ENCODE data around the gene SLCO2A1.
"Not testable (repeated sequence)": the region's sequence is repeated elsewhere in the genome, so short reads cannot be mapped to it uniquely, and the experiment has no call there.

SLCO2A1 gene

GRCh38 chr3:134029734-134030378, at the start of gene SLCO2A1:
Gene SLCO2A1 (minus strand): TSS chr3:134029925. CDS start chr3:134029802, 123 bp downstream.
- DNase-seq = no peak

DNA sequence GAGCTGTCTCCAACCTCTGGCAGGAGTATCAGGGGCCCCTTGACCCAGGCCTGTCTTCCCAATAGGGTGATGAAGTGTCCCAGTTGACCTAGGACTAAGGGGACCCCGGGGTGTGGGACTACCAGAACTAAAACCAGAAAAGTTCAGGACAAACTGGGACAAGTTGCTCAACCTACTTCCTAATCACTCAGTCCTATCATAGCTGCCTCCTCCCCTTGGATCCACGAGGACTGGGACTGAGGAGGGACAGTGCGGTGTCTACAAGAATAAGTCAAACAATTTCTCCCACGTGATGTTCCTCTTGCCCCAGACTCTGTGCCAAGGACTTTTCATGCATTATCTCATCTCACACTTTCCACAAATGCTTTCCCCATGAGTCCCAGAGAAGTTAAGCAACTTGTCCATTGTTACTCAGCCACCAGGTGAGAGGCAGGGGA, 49.4 kb upstream of the SLCO2A1 start:
- no peak for DNase-seq

GRCh38 chr3:134078169-134078831, 48.6 kb upstream of the SLCO2A1 start:
- no peak for DNase-seq

DNA sequence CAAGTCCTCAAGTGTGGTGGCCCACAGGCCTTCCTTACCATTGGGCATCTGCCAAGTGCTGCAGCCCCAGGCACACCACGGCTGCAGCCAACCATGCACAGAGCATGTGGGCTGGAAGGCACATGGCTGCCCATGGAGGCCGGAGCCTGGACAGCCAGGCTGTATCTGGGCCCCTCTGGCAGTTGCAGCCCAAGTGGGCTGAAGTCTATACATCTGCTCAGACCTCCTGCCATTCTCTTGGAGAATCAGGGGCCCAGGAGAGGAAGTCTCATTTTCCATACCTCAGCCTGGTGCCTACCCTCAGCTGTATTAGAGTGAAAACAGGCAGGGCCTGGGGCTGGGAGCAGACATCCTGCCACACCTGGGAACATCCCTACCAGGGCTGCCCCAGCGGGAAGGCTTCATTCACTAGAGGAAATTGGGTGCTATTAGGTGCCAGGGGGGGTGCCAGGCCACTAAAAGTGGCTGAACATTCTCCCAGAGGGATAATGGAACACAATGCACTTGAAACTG, 48.0 kb upstream of the SLCO2A1 start:
- DNase-seq = no peak

DNA sequence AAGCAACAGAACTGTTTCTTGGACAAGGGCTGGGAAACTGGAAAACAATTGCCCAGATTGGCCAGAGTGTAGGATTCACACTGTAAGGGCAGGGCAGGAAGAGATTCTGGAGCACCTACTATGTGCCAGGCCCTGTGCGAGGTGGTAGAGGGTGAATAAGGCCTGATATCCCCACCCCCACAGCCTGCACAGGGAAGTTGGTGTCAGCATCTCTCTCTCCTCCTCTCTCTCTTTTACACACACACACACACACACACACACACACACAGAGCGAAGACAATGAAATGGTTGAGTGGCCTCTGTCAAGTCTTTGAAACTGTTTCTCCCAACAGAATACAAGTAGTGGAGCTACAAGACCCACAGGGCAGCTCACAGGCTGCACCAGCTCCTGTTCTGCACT, 47.1 kb upstream of the SLCO2A1 start:
- no peak for DNase-seq

- DNase-seq = no peak
These were observed 46.1 kb upstream of the SLCO2A1 start for GRCh38 chr3:134075846-134076245.

GRCh38 chr3:134075568-134075825, 45.8 kb upstream of the SLCO2A1 start:
- no peak for DNase-seq

GRCh38 chr3:134074790-134075567, 45.3 kb upstream of the SLCO2A1 start:
- DNase-seq = no peak

DNA sequence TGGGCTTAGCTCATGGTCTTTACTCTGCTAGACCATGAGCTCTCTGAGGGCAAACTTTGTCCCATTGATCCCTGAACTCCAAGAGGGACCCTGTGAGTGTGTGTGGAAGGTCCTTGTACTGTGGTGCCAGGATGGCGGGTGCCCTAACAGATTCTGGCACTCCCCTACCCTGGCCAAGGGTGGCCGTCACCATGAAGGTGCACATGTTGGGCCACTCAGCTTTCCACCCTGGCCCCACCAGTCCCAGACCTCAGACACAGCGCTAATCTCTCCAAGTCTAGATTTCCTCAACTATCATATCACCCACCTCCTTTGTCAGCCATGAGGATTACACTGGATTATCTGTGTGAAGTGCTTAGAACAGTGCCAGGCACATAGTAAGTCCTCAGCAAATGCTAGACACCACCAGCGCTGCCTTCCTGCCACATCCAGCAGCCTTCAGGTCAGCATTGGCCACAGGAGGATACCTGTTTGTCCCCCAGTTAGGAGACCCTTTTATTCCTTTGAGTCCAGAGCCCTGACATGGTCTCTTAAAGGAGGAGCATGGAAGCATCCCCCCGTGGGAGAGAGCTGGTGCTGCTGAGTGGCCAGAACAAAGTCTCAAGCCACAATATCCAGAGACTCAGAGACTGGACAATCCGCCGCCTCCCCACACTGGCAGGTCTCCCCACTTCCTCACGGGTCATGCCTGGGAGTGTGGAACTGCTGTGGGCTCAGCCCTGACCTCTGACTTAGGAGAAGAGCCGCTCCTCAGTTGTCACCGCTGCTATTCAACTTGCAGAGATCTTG, 44.5 kb upstream of the SLCO2A1 start:
- DNase-seq = no peak

DNA sequence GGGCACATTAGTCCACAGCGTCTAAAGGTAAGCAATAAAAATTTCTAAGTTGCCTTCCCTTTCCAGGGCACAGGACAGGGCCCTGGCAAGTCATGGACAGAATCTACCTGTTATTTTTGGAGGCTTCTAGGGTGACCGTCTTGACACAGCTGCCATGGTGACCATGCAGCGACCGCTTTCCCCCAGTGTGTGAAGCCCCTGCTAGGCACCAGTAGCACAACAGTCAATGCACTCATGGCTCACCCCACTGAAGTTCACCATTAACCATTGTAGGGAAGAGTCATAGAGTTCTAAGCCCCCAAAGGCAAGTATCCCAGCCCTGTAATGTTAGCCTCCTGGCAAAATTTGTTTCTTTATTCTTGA, 43.8 kb upstream of the SLCO2A1 start:
- DNase-seq = no peak

DNA sequence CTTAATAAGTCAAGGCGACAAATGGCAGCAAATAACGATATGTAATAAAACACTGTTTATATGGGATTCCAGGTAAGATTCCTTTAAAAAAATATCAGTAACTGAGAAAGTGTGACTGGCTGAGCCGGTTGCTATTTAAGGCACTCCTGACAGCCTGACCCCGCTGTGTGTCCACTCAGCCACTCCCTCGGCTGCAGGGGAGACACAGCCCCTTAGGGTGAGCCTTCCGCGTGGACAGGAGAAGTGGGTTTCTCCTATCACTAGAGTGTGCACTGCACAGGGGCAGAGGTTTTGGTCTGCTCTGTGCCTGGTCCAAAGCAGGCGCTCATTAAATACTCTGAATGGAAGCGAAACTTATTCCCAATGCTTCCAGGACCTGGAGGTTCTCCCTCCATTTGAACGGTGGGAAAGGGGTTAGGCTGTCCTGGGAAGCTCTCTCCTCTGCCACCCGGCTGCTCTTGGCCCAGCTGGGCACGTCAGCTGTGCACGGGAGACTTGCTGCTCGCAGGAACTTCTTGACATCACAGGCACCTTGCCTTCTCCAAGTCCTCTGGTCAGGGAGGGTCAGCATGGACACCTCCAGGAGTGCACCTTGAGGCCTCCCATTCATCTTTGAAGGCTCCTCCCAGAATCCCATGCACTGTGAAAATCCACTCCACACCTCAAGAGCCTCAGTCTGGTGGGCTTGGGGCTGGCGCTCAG, 43.3 kb upstream of the SLCO2A1 start:
- no peak for DNase-seq

DNA sequence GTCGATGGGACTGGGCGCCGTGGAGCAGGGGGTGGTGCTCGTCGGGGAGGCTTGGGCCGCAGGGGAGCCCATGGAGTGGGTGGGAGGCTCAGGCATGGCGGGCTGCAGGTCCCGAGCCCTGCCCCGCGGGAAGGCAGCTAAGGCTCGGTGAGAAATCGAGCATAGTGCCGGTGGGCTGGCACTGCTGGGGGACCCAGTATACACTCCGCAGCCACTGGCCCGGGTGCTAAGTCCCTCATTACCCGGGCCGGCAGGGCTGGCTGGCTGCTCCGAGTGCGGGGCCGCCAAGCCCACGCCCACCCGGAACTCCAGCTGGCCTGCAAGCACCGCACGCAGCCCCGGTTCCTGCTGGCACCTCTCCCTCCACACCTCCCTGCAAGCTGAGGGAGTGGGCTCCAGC, 40.6 kb upstream of the SLCO2A1 start:
- DNase-seq = not testable (repeated sequence)

DNA sequence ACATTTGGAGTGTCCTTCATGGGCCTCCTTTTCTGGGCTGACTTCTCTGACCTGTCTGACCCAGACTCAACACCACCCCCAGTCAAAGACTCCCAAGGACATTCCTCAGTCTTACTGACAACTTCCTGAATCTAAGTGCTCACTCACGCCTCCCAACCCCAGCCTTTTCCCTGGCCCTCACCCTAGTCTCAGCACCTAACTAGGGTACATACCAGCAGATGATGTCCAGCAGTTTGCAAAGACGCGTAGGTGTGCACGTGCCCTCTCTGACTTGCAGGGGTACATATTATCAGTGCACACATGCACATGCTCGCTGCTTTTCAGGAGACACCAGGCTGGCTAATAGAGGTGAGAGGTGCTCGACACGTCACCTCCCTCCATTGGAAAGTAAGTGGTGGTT, 38.7 kb upstream of the SLCO2A1 start:
- no peak for DNase-seq

- no peak for DNase-seq
These were observed 37.9 kb upstream of the SLCO2A1 start for GRCh38 chr3:134067531-134068161.

DNA sequence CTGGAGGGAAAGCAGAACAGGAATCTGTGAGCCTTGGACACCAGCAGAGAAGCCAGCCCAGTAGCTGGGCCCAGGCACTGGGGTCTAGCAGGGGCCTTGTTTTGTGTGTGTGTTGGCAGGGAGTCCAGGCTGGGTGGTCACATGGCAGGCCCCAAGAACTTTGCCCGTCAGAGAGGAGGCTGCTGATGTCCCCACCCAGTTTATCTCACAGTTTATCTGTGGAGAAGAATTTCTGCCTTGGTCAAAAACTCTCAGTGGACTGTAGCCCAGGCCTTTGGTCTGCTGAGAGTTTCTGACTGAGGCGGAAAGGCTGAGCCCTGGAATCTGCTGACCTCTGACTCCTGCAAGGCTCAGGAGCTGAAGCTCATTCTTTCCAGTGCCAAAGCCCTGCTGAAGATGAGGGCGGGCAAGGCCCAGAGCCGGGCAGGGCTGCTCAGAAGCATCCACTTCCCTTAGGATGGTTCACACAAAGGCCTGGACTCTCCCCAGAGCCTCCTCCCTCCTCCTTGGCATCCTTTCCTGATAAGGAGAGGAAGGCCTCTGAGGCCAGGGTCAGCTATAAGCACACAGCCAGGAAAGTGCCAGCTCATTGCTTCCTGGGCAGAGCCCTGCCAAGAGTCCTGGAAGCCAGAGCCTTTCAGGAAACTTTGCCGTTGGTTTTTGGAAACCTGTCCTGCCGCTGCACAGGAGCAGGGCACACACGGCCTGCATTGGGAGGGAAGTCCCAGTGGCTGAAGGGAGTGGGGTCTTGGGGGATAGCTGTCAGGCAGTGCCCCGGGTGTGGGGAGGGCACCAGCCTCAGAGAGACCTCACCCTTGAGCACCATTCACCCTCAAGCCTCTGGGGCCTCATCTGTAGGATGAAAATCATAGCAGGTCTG, 37.2 kb upstream of the SLCO2A1 start:
- no peak for DNase-seq

GRCh38 chr3:134066158-134066541, 36.4 kb upstream of the SLCO2A1 start:
- DNase-seq = no peak

DNA sequence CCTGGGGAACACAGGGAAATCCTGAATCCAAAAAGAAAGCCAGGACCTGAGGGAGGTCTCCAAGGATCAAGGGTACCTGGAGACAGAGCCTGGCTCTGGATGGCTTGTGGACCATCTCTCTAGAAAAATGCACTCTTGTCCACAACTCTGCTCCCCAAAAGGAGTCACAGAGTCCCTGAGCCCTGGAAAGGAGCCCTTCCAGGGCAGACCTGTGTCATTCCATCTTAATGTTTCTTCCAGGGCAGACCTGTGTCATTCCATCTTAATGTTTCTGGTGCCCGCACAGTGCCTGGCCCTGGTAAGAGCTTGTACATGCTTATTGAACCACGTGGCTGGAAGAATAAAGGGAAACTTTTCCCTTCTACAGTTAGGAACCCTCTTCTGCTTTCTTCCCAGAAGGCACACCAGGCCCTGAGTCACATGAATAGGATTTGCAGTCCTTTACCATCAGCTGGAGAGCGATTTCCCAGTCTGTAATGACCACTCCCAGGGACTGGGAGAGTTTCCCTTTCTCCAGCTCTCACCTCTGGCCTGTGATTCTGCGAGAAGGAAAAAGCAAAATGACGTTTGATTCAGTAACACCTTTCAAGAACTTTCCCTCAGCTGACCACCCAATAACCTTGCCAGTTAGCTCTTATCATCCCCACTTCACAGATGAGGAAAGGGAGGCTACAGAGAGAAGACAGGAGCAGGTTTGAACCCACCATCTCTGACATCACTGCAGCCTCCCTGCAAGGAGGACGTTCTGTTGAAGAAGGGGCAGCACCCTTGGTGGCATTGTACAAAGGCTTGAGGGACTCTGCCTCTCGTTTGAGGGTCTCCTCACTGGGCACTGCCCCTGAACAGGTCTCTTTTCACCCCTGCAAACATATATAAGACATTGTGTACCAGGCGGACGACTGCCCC, 35.8 kb upstream of the SLCO2A1 start:
- DNase-seq = no peak

- no peak for DNase-seq
These were observed 34.4 kb upstream of the SLCO2A1 start for GRCh38 chr3:134064081-134064480.

DNA sequence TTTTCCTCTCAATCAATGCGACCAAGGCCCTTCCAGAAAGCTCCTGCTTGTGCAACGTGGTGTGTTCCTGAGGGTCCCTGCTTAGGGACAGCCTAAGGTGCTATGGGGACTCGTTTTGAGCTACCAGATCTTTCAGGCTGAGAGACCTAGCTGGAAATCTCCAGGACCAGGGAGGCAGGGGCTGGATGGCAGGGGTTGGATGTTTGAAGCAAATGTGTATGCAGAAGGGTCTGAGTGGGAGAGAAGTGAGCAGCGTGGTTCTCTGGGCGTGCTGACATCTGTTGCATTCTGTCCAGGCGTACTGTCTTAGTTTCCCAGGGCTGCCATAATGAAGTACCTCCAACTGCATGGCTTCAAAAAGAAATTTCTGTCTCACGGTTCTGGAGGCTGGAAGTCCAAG, 31.7 kb upstream of the SLCO2A1 start:
- DNase-seq = no peak
